Skeletal muscle cell (primary cell): ENCODE measurements around the gene PC.

Experiments
- DNase-seq: peaks from one replicate; pipeline ENCODE4 v3.0.0-alpha.2; 2010; ENCODE audit warnings: low read depth
- H3K4me3 ChIP-seq: 2 replicates; pipeline ENCODE4 v1.5.1; 2011; ENCODE audit warnings: low read depth, mild to moderate bottlenecking, control low read depth, low read length, moderate library complexity

Gene PC

GRCh38 chr11:66981976-66982578 lies 23.9 kb upstream of the PC start:
- H3K4me3 ChIP-seq = no peak overlapping the region
- DNase-seq = peak; percentile 68

- no peak for DNase-seq
- no peak overlapping the region for H3K4me3 ChIP-seq
Observed at GRCh38 chr11:66979336-66979980, 21.3 kb upstream of the PC start.

- DNase-seq = no peak
Observed at GRCh38 chr11:66978717-66979116, 20.5 kb upstream of the PC start.

GRCh38 chr11:66978229-66978628 lies 20.0 kb upstream of the PC start:
- no peak for DNase-seq
- no peak overlapping the region for H3K4me3 ChIP-seq

More at GRCh38 chr11:66978717-66979116, 20.5 kb upstream of the PC start:
- no peak overlapping the region for H3K4me3 ChIP-seq

GRCh38 chr11:66976925-66977324 lies 18.7 kb upstream of the PC start:
- no peak for DNase-seq
- H3K4me3 ChIP-seq = no peak overlapping the region

- no peak overlapping the region for H3K4me3 ChIP-seq
- no peak for DNase-seq
Observed at GRCh38 chr11:66976028-66976467, 17.9 kb upstream of the PC start.

GRCh38 chr11:66975405-66976027 lies 17.3 kb upstream of the PC start:
- DNase-seq = no peak
- H3K4me3 ChIP-seq = no peak overlapping the region

GRCh38 chr11:66974724-66975404 lies 16.7 kb upstream of the PC start, which contains the start of gene C11orf86:
Gene C11orf86 (plus strand): TSS chr11:66975304. CDS start chr11:66975363, 59 bp downstream.
- DNase-seq = no peak

GRCh38 chr11:66973956-66974580 lies 15.9 kb upstream of the PC start:
- DNase-seq = no peak
- H3K4me3 ChIP-seq = no peak overlapping the region

More at GRCh38 chr11:66974724-66975404, 16.7 kb upstream of the PC start, which contains the start of gene C11orf86:
- H3K4me3 ChIP-seq = no peak within 1 kb of the TSS

GRCh38 chr11:66971488-66971887 lies 13.3 kb upstream of the PC start:
- DNase-seq = no peak
- no peak overlapping the region for H3K4me3 ChIP-seq

GRCh38 chr11:66970807-66971442 lies 12.7 kb upstream of the PC start:
- no peak overlapping the region for H3K4me3 ChIP-seq
- peak; percentile 100 for DNase-seq

- no peak overlapping the region for H3K4me3 ChIP-seq
- no peak for DNase-seq
Observed at GRCh38 chr11:66970371-66970806, 12.2 kb upstream of the PC start.

GRCh38 chr11:66969584-66970225 lies 11.5 kb upstream of the PC start:
- peak; percentile 69 for DNase-seq

GRCh38 chr11:66967670-66968425 lies 9.7 kb upstream of the PC start:
- DNase-seq = peak; percentile 85
- no peak overlapping the region for H3K4me3 ChIP-seq

More at GRCh38 chr11:66969584-66970225, 11.5 kb upstream of the PC start:
- H3K4me3 ChIP-seq = no peak overlapping the region

GRCh38 chr11:66966351-66966750 lies 8.2 kb upstream of the PC start:
- DNase-seq = no peak
- H3K4me3 ChIP-seq = no peak overlapping the region

GRCh38 chr11:66964495-66964894 lies 6.3 kb upstream of the PC start:
- DNase-seq = no peak
- no peak overlapping the region for H3K4me3 ChIP-seq

GRCh38 chr11:66962801-66963200 lies 4.6 kb upstream of the PC start:
- H3K4me3 ChIP-seq = no peak overlapping the region
- DNase-seq = no peak

GRCh38 chr11:66962247-66962646 lies 4.1 kb upstream of the PC start:
- no peak overlapping the region for H3K4me3 ChIP-seq
- DNase-seq = no peak
